HG03342 (cell line): Measurements from ENCODE around the gene LYSMD2.
A peak's percentile ranks its signal among the peaks of the same experiment; 100 is the strongest.
"Not testable (repeated sequence)": the region's sequence is repeated elsewhere in the genome, so short reads cannot be mapped to it uniquely, and the experiment has no call there.

Source experiments
- ATAC-seq: cut with Tn5 transposase; IDR thresholded peaks from one replicate; pipeline ENCODE4 v1.9.1; 2021; ENCODE audit warnings: mild to moderate bottlenecking, moderate library complexity; ENCODE audit not compliant: unreplicated experiment

The LYSMD2 gene

DNA sequence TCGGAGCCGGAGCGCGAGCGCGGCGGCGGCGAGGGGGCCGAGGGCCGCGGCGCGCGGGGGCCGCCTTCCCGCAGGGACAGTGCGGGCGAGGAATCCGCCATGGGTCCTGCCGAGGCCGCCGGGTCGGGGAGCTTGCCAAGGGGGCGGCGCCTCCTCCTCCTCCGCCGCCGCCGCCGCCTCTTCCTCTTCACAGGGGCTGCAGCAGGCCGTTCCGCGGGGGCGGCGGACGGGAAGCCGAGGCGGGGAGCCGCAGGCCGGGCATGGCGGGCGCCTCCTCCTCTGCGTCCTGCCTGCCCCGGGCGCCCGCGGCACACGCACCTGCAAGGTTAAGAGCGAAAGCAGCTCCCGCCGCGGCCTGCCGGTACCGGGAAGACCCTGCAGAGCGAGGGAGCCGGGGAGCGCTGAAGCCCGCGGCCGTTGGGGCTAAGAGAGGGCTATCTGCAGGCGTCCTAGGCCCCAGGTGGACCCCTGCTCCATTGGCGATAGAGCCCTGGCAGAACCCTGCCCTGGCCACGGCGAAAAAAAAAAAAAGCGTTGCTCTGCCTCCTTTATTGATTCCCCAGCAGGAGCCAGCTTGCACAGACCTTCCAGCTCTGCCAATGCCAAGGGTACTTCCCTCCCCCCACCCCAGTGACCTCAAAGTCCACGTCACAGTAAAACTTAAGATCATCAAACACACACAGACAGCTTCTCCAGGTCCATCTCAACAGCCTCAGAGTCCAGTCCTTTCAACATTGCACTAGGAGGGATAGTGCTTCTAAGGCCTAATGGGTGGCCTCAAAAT lies at the start of gene LYSMD2:
LYSMD2 (minus strand) TSS at position 134 of the 784 bp plus-strand sequence; CDS start at position 101, 33 bp downstream.
- ATAC-seq, result peak; percentile 35

DNA sequence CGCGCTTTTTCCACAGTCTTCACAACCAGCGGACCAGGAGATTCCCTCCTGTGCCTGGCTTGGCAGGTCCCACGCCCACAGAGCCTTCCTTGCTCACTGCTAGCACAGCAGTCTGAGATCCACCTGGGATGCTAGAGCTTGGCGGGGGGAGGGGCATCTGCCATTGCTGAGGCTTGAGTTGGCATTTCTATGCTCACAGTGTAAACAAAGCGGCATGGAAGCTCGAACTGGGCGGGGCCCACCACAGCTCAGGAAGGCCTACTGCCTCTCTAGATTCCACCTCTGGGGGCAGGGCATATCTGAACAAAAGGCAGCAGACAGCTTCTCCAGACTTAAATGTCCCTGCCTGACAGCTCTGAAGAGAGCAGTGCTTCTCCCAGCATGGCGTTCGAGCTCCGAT lies 49.7 kb upstream of the LYSMD2 start:
- not testable (repeated sequence) for ATAC-seq

GRCh38 chr15:51783967-51784366 lies 46.5 kb upstream of the LYSMD2 start:
- no peak for ATAC-seq

DNA sequence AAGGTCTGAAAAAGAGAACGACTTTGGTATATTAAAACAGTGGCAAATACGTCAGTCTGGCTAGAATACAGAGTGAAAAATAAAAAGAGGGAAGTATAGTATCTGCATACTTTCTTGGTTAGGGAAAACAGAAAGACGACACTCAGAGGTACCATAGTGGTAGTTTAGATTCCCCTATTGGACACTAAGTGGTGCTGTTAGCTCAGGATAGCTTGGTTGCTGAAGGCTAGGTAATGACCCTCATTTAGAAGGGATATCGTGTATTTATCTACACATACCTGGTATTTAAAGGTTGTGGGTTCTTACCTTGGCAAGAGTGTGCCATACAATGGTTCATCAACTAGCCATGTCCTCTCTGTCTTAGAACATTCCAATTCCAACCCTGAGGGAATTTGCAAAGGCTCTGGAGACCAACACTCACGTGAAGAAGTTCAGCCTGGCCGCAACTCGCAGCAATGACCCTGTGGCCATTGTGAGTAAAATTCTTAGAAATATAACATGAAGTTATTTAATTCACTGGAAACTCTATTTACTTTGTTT lies 45.0 kb upstream of the LYSMD2 start:
- no peak for ATAC-seq

GRCh38 chr15:51781506-51781905 lies 44.1 kb upstream of the LYSMD2 start:
- no peak for ATAC-seq

DNA sequence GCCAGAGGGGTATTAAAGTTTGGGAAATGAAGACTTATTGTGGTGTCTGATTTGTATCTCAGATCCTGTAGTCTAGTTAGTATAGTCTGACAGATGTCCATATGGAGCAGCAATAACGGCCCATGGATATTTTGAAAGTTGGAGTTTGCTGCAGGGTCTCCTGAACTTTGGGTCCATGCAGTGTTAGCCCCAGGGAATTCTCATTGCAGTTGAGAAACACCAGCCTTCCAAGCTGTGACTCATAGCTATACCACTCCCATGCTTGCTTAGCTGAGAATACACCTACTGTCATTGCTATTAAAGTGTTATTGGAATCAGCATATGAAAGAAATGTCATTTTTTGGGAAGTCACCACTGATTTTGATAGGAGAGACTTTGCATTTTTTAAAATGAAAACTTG lies 43.2 kb upstream of the LYSMD2 start:
- no peak for ATAC-seq

- peak; percentile 52 for ATAC-seq
These were observed 39.6 kb upstream of the LYSMD2 start for GRCh38 chr15:51776952-51777569.

GRCh38 chr15:51775967-51776816 lies 38.7 kb upstream of the LYSMD2 start:
- peak; percentile 67 for ATAC-seq

- no peak for ATAC-seq
These were observed 37.5 kb upstream of the LYSMD2 start for GRCh38 chr15:51774916-51775315.

- no peak for ATAC-seq
These were observed 34.3 kb upstream of the LYSMD2 start for GRCh38 chr15:51771773-51772172.

- no peak for ATAC-seq
These were observed 33.4 kb upstream of the LYSMD2 start for GRCh38 chr15:51770902-51771301.

DNA sequence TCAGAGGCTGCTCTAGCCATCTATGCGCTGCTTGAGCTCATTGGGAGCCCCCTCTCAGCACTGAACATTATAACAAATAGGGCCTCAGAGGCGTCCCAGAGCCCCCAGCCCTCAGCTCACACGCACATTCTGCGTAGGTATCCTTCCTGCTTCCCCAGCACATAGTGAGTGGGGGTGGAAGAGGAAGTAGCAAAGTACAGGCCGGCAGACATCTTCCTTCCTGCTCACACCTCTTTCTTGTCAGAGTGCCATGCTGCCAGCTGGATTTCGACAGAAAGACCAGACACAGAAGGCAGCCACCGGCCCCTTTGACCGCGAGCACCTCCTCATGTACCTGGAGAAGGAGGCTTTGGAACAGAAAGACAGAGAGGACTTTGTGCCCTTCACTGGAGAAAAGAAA lies 30.6 kb upstream of the LYSMD2 start:
- no peak for ATAC-seq

GRCh38 chr15:51766341-51766740 lies 28.9 kb upstream of the LYSMD2 start:
- ATAC-seq, result no peak

DNA sequence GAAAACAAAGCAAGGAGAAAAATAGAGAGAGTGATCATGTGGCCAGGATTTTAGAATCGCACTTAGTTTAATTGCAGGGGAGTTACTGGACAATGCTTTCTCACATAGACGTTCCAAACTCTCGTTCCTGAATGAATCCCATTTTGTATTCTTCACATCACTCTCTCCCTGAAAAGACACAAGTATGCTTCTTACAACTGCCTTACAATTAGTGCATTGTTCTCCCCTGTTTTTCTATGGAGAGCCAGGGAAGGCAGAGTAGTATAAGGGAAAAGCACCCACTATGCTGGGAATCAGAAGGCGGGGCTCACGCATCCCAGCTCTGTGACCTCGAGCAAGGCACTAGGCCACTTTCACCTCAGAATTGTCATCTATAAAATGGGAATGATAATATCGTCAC lies 28.3 kb upstream of the LYSMD2 start:
- ATAC-seq, result no peak

- no peak for ATAC-seq
These were observed 23.4 kb upstream of the LYSMD2 start for GRCh38 chr15:51760805-51761204.

DNA sequence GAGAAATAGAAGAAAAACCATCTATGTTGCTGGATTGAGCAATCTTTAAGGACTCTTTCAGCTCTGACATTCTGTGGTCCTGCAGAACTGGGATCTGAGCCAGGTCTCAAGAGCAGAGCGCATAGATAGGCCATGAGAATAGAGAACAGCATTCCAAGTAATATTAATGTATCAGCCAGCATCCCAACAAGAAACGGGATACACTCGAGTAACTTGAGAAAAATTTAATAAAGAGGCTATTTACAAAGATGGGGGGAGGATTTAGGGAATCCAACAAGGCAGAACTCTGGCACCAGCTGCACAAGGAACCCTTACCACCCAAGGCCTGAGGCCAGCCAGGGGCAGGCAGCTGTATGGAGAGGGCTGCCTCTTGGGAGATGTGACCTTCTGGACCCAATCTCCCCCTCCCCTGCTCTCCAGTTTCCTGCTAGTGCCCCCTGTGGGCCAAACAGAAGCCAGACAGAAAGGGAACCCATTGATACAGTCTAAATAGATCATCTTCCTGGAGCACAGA lies 22.2 kb upstream of the LYSMD2 start:
- no peak for ATAC-seq

GRCh38 chr15:51758645-51759044 lies 21.2 kb upstream of the LYSMD2 start:
- ATAC-seq, result no peak

GRCh38 chr15:51757450-51757849 lies 20.0 kb upstream of the LYSMD2 start:
- no peak for ATAC-seq

DNA sequence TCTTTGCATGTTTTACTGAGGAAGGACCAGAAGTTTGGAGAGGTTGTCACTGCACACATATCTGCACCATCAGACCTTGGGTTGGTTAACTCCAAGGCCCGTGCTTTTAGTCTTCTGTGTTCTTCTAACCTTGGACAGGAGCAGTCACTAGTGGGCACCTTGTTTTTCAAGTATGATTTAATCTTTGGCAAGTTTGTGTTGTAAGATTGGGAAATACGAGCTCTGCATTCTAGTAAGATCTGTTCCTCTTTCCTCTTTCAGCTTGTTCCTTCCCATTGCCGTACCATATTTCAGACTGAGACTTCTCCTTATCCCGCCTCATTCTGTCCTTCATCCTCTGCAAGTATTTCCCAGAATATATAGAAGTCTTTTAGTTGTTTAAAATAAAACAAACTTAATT lies 19.0 kb upstream of the LYSMD2 start:
- ATAC-seq, result no peak

DNA sequence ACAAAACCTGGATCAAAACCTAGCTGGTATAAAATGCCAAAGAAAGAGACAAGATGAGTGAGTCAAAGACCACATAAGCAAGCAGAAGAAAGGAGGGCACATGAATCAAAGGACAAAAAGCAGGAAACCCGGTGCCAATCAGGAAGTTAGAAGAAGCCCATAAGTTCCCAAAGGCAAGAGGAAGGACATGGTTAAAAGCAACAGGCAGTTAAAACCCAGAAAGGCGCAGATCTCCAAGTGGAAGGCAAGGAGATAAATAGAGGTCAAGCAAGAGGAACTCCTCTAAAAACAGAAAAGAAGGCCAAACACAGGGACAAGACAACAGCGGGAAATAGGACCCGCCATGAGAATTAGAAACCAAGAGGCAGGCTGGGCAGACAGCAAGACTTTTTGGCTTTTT lies 18.3 kb upstream of the LYSMD2 start:
- ATAC-seq, result no peak

DNA sequence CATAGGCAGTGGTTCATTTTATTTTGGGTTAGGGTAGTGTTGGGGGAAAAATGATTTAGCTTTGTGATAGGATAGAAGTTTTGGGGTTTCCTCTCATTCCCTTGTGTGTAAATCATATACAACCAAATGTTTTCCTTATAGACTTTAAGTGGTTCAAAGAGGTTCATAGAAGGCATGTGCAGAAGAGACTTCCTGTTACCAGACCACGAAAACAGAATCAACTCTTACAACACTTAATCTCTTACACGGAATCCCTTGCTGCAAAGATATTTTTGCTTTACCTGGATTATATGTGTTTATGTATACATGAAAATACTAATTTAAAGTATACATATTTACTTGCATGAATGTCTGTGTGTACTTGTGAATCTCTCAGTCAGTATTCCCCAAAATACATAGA lies 16.8 kb upstream of the LYSMD2 start:
- ATAC-seq, result no peak
